BJ (cell line): ENCODE results near the gene RUNX1. TPM values are rescaled to one million over a fixed set of nuclear protein-coding genes. Genes with fewer than 3 reads are reported as not detected.

ENCODE experiments used
- CTCF ChIA-PET: fragments of 350-600 bp; formaldehyde crosslinking; extraction: SDS; loops from one replicate; lab custom pipeline; 2021; ENCODE audit warnings: antibody characterized with exemption, inconsistent platforms; lab: Yijun Ruan, JAX
- POLR2A ChIA-PET: fragments of 300-600 bp; sonication (Branson Sonifier 250); formaldehyde crosslinking; extraction: SDS; loops from one replicate; lab custom pipeline; 2021; ENCODE audit warnings: antibody characterized with exemption; lab: Charles Lee
- DNase-seq: peaks from one replicate; pipeline ENCODE4 v3.0.0-alpha.2; 2011; ENCODE audit warnings: low read depth
- H3K27me3 ChIP-seq: 2 replicates; pipeline ENCODE4 v1.6.0; 2011; ENCODE audit warnings: low read length; ENCODE audit not compliant: control insufficient read depth, insufficient read depth
- H3K36me3 ChIP-seq: 2 replicates; pipeline ENCODE4 v1.5.1; 2011; ENCODE audit warnings: low read length; ENCODE audit not compliant: control insufficient read depth, insufficient read depth
- H3K4me3 ChIP-seq: 2 replicates; pipeline ENCODE4 v1.5.1; 2011; ENCODE audit warnings: low read depth, mild to moderate bottlenecking, control low read depth, low read length
- polyA plus RNA-seq: library from polyadenylated mRNA; depleted of rRNA; stranded (reverse); fragments of >200 nt; gene quantifications from 2 replicates; pipeline ENCODE4 v1.2.3, GENCODE V29; 2011
- TF ChIP-seq, protein P1 (sequence below): IDR thresholded peaks from 2 replicates; pipeline ENCODE4 v1.5.1; 2011; ENCODE audit warnings: low read depth, mild to moderate bottlenecking, control low read depth, inconsistent platforms, low read length, moderate library complexity; ENCODE audit not compliant: insufficient read depth

The RUNX1 gene
- polyA plus RNA-seq, 1 experiment, result 36.1 TPM

DNA sequence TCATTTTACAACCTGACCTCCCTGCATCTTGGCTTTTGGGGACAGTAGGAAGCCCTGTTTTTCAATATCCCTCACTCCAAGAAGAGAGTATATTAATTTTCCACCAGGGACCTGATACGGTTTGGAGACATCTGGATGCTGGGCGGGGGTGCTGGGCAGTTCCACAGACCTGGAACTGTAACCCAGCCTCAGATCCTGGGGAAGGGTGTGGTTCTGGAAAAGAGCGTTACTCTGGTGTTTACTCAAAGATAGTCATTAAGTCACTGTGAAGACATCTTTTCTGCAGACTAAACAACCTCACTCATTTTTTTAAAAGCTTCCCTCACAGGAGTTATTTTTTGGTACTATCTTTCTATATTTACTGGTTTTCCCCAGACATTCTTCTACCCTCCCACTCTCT is 190.5 kb downstream of the RUNX1 start:
- no peaks in the 10 kb centered on the region for H3K27me3 ChIP-seq
- POLR2A ChIA-PET, result no interaction called here
- TF ChIP-seq, protein P1, sequence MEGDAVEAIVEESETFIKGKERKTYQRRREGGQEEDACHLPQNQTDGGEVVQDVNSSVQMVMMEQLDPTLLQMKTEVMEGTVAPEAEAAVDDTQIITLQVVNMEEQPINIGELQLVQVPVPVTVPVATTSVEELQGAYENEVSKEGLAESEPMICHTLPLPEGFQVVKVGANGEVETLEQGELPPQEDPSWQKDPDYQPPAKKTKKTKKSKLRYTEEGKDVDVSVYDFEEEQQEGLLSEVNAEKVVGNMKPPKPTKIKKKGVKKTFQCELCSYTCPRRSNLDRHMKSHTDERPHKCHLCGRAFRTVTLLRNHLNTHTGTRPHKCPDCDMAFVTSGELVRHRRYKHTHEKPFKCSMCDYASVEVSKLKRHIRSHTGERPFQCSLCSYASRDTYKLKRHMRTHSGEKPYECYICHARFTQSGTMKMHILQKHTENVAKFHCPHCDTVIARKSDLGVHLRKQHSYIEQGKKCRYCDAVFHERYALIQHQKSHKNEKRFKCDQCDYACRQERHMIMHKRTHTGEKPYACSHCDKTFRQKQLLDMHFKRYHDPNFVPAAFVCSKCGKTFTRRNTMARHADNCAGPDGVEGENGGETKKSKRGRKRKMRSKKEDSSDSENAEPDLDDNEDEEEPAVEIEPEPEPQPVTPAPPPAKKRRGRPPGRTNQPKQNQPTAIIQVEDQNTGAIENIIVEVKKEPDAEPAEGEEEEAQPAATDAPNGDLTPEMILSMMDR, result no peak
- H3K36me3 ChIP-seq, result peaks cover 42% of the 10 kb centered on the region
- H3K4me3 ChIP-seq, result no peak overlapping the region
- no peak for DNase-seq
- CTCF ChIA-PET, result interaction anchor here (1.7 kb wide), 1 partner anchor 11 kb away, joined by 17 read pairs; no protein-coding TSS in a partner anchor

DNA sequence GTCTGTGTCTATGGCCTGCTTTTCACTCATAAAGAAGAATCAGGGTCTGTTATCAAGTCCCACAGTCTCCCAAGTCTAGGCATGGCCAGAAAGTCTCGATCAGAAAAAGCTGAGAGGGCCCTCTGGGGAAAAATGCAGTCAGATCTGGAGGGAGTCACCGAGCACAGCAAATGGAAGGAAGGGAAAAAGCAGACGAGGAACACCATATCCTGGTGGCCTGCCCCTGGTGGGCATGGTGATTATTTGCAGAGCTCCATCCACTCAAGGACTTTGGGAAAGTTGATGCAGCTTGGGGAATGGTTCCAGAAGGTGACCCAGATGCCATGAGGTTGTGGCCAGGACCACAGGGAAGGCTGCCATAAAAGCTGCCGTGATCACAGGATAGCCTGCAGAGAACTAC is 191.2 kb downstream of the RUNX1 start:
- no peaks in the 10 kb centered on the region for H3K27me3 ChIP-seq
- POLR2A ChIA-PET, result interaction anchor here (0.5 kb wide), 1 partner anchor 1078 kb away, joined by 4 read pairs; no protein-coding TSS in a partner anchor
- H3K36me3 ChIP-seq, result peaks cover 45% of the 10 kb centered on the region
- DNase-seq, result no peak
- CTCF ChIA-PET, result interaction anchor here (0.6 to 1.7 kb wide), 2 partner anchors 10 to 309 kb away, joined by 3 to 17 read pairs; no protein-coding TSS in a partner anchor
- TF ChIP-seq, protein P1, result peak; percentile 43
- no peak overlapping the region for H3K4me3 ChIP-seq

DNA sequence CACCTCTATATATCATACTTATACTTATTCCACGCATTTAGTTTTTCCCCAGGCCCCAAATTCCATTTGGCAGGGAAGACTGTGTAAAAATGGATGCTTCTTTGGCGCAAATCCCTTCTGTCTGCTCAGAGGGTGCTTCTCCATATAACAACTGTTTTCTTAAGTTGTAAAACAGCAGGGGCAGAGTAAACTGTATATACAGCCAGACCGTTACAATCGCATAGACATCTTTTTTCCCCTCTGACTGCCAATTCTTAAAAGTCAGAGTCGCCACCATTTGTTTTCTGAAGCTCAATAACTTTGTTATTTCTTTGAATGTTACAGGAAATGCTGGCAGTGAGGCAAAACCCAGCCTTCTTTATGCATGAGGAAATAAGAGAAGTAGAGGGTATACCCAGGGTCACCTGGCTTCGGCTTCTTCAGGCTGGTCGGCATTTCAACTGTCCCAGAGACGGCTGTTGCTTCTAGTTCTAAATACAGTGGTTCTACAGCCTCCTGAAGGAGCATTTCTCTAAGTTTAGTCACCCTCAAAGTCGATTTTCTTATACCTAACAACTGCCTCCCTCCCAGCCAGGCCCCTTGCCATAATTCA is 191.9 kb downstream of the RUNX1 start:
- no peak for DNase-seq
- Histone ChIP-seq H3K27me3 (no peaks in the 10 kb centered on the region), H3K36me3 (peaks cover 43% of the 10 kb centered on the region), H3K4me3 (no peak overlapping the region)
- TF ChIP-seq, protein P1, result no peak
- CTCF ChIA-PET, result interaction anchor here (0.6 to 1.7 kb wide), 2 partner anchors 10 to 308 kb away, joined by 3 to 17 read pairs; no protein-coding TSS in a partner anchor
- POLR2A ChIA-PET, result no interaction called here

DNA sequence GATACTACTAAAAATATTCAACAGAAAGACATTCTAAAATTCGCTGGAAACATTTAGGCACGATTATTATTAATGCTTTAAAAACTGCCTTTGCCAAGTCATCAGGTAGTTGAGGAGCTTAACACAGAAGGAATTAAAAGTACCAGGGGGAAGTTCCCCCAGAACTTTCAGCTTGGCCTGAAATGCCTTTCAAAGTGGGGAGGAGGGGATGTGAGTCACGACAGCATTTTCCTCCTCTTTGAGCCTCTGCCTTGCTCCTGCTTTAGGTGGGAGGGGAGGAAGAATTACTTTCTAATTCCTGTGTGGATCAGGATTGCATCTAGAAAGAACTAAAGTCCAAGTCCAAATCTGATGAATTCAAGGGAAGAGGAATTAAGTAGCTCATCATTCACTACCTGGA is 196.7 kb downstream of the RUNX1 start:
- Histone ChIP-seq H3K27me3 (no peaks in the 10 kb centered on the region), H3K4me3 (no peak overlapping the region), H3K36me3 (peaks cover 28% of the 10 kb centered on the region)
- ChIA-PET CTCF (interaction anchor here (0.9 kb wide), 1 partner anchor 30 kb away, joined by 3 read pairs; no protein-coding TSS in a partner anchor), POLR2A (no interaction called here)
- DNase-seq, result no peak
- TF ChIP-seq, protein P1, result no peak

DNA sequence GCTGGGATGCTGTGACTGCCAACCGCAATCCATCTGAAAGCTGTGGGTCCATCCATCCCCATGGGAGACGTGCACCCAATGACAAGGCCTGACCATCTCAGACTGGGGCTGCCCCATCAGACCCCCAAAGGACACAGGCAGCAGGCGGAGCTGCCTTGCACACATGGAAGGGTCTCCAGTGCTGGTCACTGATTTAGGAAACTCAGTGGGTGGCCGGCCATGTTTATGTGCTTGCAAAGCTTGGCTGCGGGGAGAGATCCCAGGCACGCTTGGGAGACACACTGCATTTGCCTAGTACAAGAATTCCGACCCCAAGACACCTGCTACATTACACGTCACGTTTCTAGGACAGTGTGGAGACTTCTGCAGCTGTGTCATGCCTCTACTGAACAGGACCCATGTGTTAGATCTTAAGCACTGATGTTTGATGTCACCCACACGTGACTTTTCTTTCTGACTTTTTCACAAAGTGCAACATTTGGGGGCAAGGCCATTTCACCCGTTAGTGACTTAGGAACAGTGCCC is 198.9 kb downstream of the RUNX1 start:
- POLR2A ChIA-PET, result no interaction called here
- no peak for DNase-seq
- H3K27me3 ChIP-seq, result no peaks in the 10 kb centered on the region
- CTCF ChIA-PET, result interaction anchor here (0.6 kb wide), 1 partner anchor 50 kb away, joined by 3 read pairs; no protein-coding TSS in a partner anchor
- H3K36me3 ChIP-seq, result peaks cover 24% of the 10 kb centered on the region
- TF ChIP-seq, protein P1, result no peak
- H3K4me3 ChIP-seq, result no peak overlapping the region
